Activated CD8-positive, alpha-beta memory T cell treated with anti-CD3 and anti-CD28 coated beads, Interleukin-2, amount 50 U/mL, for 24 hours (primary cell): ENCODE data around the gene PTGR3.

Source experiments
- DNase-seq: peaks from one replicate; pipeline ENCODE4 v3.0.0-alpha.2; 2020; ENCODE audit errors: extremely low read depth

The PTGR3 gene

DNA sequence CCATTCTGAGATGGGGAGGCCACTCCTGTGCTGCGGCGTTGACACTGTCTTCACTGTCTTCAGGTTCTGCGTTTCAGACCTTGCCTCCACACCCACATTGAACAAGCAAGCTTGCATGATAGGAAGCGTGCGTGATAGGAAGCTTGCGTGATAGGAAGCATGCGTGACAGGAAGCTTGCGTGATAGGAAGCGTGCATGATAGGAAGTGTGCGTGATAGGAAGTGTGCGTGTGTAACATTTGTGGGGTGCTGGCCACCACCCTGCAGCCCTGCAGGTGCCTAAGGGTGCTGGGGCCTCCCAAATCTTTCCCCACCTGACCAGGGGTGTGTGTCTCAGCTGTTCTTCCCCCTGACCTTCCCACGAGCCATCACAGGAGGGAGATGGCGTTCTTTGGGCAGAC is 27.0 kb upstream of the PTGR3 start:
- no peak for DNase-seq

DNA sequence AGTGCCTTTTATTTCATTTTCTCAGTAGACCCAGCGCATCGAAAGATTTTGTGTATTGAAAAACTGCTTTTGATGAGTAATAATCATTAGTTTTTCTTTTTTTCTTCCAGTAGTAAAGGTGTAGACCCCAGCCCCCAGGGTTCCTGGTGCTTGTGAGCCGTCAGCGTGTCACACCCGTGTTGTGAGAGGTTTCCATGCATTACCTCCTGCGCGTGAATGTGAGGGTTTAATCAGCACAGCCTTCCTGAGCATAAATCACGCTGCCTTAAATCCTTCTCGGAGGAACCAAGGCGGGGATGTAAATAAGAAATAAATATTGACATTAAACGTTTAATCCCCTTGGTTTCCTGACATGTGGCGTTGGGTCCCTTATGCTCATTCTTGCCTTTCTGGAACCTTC is 26.0 kb upstream of the PTGR3 start:
- DNase-seq, result no peak

DNA sequence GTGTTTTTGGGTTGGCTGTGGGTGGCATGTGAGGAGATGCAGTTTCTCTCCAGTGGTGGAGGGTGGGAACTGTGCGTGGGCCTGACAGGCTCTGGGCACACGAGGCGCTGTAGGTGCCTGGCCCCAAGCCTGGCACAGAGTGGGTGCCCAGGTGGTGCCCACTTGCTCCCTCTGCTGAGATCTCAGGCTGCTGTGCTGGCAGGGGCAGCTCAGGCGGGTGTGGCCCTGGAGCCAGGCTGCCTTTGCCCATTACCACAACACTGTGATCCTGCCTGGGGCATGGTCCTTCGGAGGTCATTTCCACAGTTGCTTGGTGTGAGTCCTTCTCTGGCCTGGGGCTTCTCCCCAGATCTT is 22.1 kb upstream of the PTGR3 start:
- DNase-seq, result no peak

GRCh38 chr18:75230163-75231052 is 21.5 kb upstream of the PTGR3 start:
- no peak for DNase-seq

GRCh38 chr18:75229437-75229836 is 20.5 kb upstream of the PTGR3 start:
- DNase-seq, result no peak

GRCh38 chr18:75228967-75229366 is 20.0 kb upstream of the PTGR3 start:
- DNase-seq, result no peak

GRCh38 chr18:75227535-75228296 is 18.8 kb upstream of the PTGR3 start:
- no peak for DNase-seq

DNA sequence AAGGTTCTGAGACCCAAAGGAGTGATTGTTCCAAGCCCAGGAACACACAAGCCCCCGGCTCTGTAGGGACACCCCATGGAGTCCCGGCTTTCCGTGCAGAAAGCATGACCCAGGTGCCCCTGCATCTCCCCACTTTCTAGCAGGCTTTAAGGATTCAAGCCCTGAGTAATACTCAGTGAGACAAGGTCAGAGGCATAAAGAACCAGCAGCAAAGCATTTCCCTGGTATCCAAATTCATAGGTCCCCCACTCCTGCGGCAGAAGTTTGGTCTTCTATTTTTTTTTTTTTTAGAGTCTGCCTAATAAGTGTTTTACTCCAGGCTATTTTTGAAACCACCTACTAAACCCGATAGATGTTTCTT is 18.0 kb upstream of the PTGR3 start:
- no peak for DNase-seq

DNA sequence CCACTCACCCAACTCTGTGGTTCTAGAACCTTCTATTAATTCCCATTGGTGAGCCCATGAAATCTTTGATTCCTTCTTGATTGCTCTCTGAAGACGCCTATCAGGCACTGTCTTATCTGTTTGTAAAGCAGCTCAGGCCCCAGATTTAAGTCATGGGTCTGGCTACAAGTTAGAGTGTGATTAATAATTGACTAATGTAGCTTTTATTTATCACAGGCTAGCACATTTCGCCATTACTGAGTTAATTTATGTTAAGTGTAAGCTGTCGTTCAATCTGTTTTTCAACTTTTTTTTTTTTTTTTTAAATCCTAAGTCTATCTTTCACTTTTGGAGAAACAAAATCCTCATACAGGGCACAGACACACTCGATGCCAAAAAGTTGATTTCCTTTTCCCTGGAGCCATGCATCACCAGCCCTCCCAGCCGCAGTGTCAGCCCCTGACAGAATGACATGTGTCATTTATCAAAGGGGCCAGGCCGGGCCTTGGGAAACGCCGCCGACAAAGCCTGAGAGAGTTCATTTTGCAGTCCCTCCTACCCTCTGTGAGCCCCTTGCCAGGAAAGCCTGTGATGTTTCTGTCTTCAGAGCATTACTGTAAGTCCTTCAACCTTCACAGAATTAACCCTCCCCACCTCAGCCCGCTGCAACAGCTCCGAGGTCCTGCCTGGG is 17.5 kb upstream of the PTGR3 start:
- DNase-seq, result no peak

- no peak for DNase-seq
These were observed 14.9 kb upstream of the PTGR3 start for GRCh38 chr18:75223687-75224347.

- no peak for DNase-seq
These were observed 13.5 kb upstream of the PTGR3 start for GRCh38 chr18:75222407-75222806.

- DNase-seq, result no peak
These were observed 13.0 kb upstream of the PTGR3 start for GRCh38 chr18:75221897-75222296.

DNA sequence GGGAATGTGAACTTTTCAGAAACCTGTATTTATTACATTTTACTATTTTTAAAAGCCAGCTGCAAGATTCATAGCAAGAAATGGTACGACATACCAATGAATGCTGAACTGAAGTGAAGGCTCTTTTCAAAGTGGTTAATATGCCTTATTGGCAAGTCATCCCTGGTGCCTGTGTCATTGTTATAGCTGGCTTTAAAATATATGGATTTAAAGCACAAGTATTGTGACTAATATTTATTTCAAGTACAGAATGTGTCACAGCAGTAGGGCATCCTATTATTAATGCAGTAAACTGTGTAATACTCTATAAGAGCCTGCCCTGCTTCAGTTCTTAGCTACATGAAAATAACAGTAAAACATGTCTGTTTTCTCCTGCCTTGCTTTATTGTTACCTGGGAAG is 12.5 kb upstream of the PTGR3 start:
- DNase-seq, result no peak

GRCh38 chr18:75220551-75221355 is 11.8 kb upstream of the PTGR3 start:
- DNase-seq, result no peak

DNA sequence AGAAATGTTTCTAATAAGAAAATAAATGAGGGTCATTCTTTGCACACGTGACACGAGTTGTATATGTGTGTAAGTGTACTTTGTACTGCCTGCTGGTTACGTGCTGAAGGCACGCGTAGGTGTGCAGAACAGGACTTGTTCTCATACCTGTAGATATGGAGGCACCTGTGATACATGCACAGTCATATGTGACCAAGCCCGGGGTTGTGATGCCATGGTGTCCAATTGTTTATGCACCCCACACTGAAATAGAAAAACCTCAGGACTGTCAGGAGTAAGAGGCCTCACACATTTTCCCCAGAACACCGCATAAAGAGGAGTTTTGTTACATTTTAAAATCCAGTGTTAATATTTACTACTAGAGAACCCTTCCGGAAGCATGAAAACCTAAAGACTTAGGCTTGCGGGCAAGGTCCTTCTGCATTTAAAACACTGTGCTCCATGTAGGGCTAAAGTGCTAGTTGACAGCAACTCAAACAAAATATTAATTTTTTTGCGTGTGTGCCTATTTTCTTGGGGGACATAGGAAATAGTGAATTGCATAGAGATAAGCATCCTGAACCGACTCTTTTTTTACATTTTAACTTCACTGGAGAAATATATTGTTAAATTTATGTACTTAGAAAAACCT is 10.9 kb upstream of the PTGR3 start:
- no peak for DNase-seq

DNA sequence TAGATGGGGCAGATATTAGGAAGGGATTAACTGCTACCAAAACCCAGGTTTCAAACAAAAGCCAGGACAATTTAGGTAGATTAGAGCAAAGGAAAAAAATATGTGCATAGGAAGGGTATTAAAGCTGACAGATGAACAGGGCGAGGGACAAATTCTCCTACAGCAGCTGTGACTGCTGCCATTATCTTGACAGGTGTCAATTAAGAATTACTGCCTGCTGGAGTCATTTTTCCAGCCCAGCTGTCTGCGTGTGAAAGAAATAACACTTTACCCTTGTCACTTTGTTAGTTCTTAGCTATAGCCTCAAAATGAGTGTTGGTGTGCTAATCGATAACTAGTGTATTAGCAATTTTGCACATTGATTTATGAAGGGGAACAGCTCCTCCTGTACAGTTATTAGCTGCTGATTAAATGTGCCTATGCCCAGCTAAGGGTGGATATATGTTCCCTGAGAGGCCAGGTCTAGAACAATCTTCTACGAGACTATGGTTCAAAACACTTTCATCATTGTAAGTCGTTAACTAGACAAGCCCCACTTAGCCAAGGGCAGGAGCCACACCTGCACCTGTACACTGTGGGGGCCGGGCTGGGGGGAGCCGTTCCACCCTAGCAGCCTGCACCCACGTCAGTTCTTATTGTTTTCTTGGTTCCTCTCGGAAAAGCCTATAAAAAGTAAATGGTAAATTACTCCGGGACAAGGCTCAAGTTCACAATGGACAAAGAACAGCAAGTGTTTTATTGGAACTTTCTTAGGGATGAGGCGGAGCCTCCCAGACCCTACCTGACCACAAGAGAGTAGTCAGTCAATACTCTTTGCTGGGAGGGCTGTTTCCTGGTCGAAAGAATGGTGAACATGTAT is 9.4 kb upstream of the PTGR3 start:
- DNase-seq, result no peak

- no peak for DNase-seq
These were observed 8.2 kb upstream of the PTGR3 start for GRCh38 chr18:75216911-75217689.

GRCh38 chr18:75216212-75216910 is 7.4 kb upstream of the PTGR3 start:
- DNase-seq, result no peak

GRCh38 chr18:75215663-75216062 is 6.7 kb upstream of the PTGR3 start:
- DNase-seq, result no peak
